ENCODE measurements around the gene ASTN1.

DNA sequence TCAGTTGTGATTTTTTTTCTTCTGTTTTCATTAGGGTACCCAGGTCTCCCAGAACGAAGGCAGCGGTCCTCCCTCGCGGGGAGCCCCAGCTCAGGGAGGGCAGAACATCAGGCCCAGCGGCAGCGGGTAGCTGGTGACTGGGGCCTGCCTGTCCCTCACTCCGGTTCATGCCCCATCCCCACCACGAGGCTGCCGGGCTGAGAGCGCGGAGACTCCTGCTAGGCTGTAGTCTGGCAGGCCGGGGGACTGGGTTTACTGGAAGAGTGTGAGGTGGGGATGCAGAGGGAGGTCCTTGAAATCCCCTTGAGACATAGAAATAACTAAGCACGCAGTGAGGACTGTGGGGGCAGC lies 16.7 kb upstream of the ASTN1 start:
- TF ChIP-seq TARDBP (IDR thresholded peaks at IDR 0.05), result no peak
- no peak for TF ChIP-seq BHLHE40 (IDR thresholded peaks at IDR 0.05; ENCODE audit: borderline replicate concordance)
- TF ChIP-seq SUZ12 (IDR thresholded peaks at IDR 0.05), result no peak
- TF ChIP-seq HDGF (IDR thresholded peaks at IDR 0.05; ENCODE audit: borderline replicate concordance), result no peak
- no peak for TF ChIP-seq L3MBTL2 (conservative IDR thresholded peaks at IDR 0.05)

All from HEK293T (cell line).